Naive B cell (primary cell): ENCODE measurements around the gene SP5. TPM values are rescaled to one million over a fixed set of nuclear protein-coding genes. Genes with fewer than 3 reads are reported as not detected.

Experiments used
- ATAC-seq, 2 donors: fragments of 150-1000 bp; cut with Tn5 transposase; 2 replicates each; pipeline ENCODE4 v1.10.0; 2021; ENCODE audit warnings: low read depth in 2 of 2, mild to moderate bottlenecking in 2 of 2, moderate library complexity in 2 of 2
- DNase-seq: peaks from one replicate; pipeline ENCODE4 v3.0.0; 2022
- H3K27ac Mint-ChIP-seq, 6 donors: one replicate each; pipeline ENCODE4 v1.8.0; 2020 to 2022; ENCODE audit warnings: mild to moderate bottlenecking in 6 of 6, mixed read lengths in 6 of 6, moderate library complexity in 5 of 6, inconsistent platforms in 2 of 6
- H3K27me3 Mint-ChIP-seq, 3 donors: one replicate each; pipeline ENCODE4 v1.8.0; 2021 to 2022; ENCODE audit warnings: mixed read lengths in 3 of 3, mild to moderate bottlenecking in 1 of 3
- H3K36me3 Mint-ChIP-seq, 2 donors: one replicate each; pipeline ENCODE4 v1.8.0; 2020 to 2022; ENCODE audit warnings: mixed read lengths in 2 of 2, inconsistent platforms in 1 of 2, mild to moderate bottlenecking in 1 of 2
- H3K4me1 Mint-ChIP-seq, 3 donors: one replicate each; pipeline ENCODE4 v1.8.0; 2020 to 2022; ENCODE audit warnings: mixed read lengths in 3 of 3, inconsistent platforms in 1 of 3, mild to moderate bottlenecking in 1 of 3, moderate library complexity in 1 of 3
- H3K4me3 Mint-ChIP-seq, 8 donors: one replicate each; pipeline ENCODE4 v1.8.0; 2020 to 2022; ENCODE audit warnings: mild to moderate bottlenecking in 8 of 8, mixed read lengths in 8 of 8, moderate library complexity in 8 of 8, inconsistent platforms in 2 of 8
- H3K9me3 Mint-ChIP-seq, 7 donors: one replicate each; pipeline ENCODE4 v1.8.0; 2020 to 2022; ENCODE audit warnings: mixed read lengths in 7 of 7, mild to moderate bottlenecking in 5 of 7, inconsistent platforms in 2 of 7, moderate library complexity in 1 of 7
- polyA plus RNA-seq, 6 donors: library from polyadenylated mRNA; unstranded; fragments of 300-500 nt; fragmentation: Illumina TruSeq; gene quantifications; one replicate each; pipeline ENCODE4 v1.2.3, GENCODE V29; 2021; ENCODE audit warnings: low read depth in 6 of 6

Gene SP5
- polyA plus RNA-seq, 6 donors from 2014 or later = not detected

GRCh38 chr2:170694316-170694715 lies 20.8 kb upstream of the SP5 start:
- DNase-seq (no peak), ATAC-seq (no peak)
- peaks cover 21 to 24% (median 23%) of the 10 kb centered on the region in 3 donors for H3K27me3 Mint-ChIP-seq
- no peaks in the 10 kb centered on the region for H3K36me3 Mint-ChIP-seq
- H3K27ac Mint-ChIP-seq = no peak overlapping the region
- H3K4me3 Mint-ChIP-seq = no peak overlapping the region
- H3K4me1 Mint-ChIP-seq = no peaks in the 10 kb centered on the region
- H3K9me3 Mint-ChIP-seq = peaks cover 0 to 5% (median 0%) of the 10 kb centered on the region in 7 donors

- H3K27ac Mint-ChIP-seq = peak overlapping the region in 1 of 6 donors; percentile 10
- no peaks in the 10 kb centered on the region for H3K4me1 Mint-ChIP-seq
- peaks cover 27 to 31% (median 31%) of the 10 kb centered on the region in 3 donors for H3K27me3 Mint-ChIP-seq
- DNase-seq (no peak), ATAC-seq (no peak)
- H3K36me3 Mint-ChIP-seq = no peaks in the 10 kb centered on the region
- H3K4me3 Mint-ChIP-seq = no peak overlapping the region
- H3K9me3 Mint-ChIP-seq = peaks cover 0 to 5% (median 0%) of the 10 kb centered on the region in 7 donors
Observed at GRCh38 chr2:170695521-170696410, 19.4 kb upstream of the SP5 start.

GRCh38 chr2:170696948-170697347 lies 18.2 kb upstream of the SP5 start:
- ATAC-seq = no peak
- H3K27me3 Mint-ChIP-seq = peaks cover 27 to 36% (median 32%) of the 10 kb centered on the region in 3 donors
- no peak for DNase-seq
- H3K4me1 Mint-ChIP-seq = no peaks in the 10 kb centered on the region
- no peaks in the 10 kb centered on the region for H3K36me3 Mint-ChIP-seq
- no peak overlapping the region for H3K4me3 Mint-ChIP-seq
- H3K9me3 Mint-ChIP-seq = peaks cover 0 to 6% (median 5%) of the 10 kb centered on the region in 7 donors
- no peak overlapping the region for H3K27ac Mint-ChIP-seq

GRCh38 chr2:170701011-170701410 lies 14.1 kb upstream of the SP5 start:
- peaks cover 0 to 6% of the 10 kb centered on the region in 2 donors for H3K36me3 Mint-ChIP-seq

GRCh38 chr2:170703776-170704476 lies 11.2 kb upstream of the SP5 start:
- Mint-ChIP-seq H3K27ac (no peak overlapping the region), H3K4me1 (no peaks in the 10 kb centered on the region), H3K9me3 (peaks cover 5 to 22% (median 9%) of the 10 kb centered on the region in 7 donors), H3K27me3 (peaks cover 24 to 41% (median 35%) of the 10 kb centered on the region in 3 donors), H3K4me3 (no peak overlapping the region), H3K36me3 (peaks cover 0 to 10% of the 10 kb centered on the region in 2 donors)
- DNase-seq (no peak), ATAC-seq (no peak)

More at GRCh38 chr2:170701011-170701410, 14.1 kb upstream of the SP5 start:
- H3K9me3 Mint-ChIP-seq = peaks cover 5 to 19% (median 10%) of the 10 kb centered on the region in 7 donors
- H3K4me3 Mint-ChIP-seq = no peak overlapping the region
- H3K4me1 Mint-ChIP-seq = no peaks in the 10 kb centered on the region
- H3K27ac Mint-ChIP-seq = no peak overlapping the region
- ATAC-seq (no peak), DNase-seq (no peak)
- H3K27me3 Mint-ChIP-seq = peaks cover 26 to 38% (median 33%) of the 10 kb centered on the region in 3 donors

GRCh38 chr2:170707821-170708795 lies 7.0 kb upstream of the SP5 start:
- ATAC-seq (no peak), DNase-seq (no peak)
- peak overlapping the region in 1 of 8 donors; percentile 1 for H3K4me3 Mint-ChIP-seq
- H3K27ac Mint-ChIP-seq = no peak overlapping the region
- H3K36me3 Mint-ChIP-seq = peaks cover 0 to 15% of the 10 kb centered on the region in 2 donors
- peaks cover 4 to 23% (median 6%) of the 10 kb centered on the region in 7 donors for H3K9me3 Mint-ChIP-seq
- peaks cover 0 to 2% (median 0%) of the 10 kb centered on the region in 3 donors for H3K4me1 Mint-ChIP-seq
- H3K27me3 Mint-ChIP-seq = peaks cover 49 to 59% (median 52%) of the 10 kb centered on the region in 3 donors

- no peak for DNase-seq
- ATAC-seq = no peak
- H3K27ac Mint-ChIP-seq = no peak overlapping the region
- H3K36me3 Mint-ChIP-seq = peaks cover 0 to 14% of the 10 kb centered on the region in 2 donors
- H3K9me3 Mint-ChIP-seq = peaks cover 0 to 10% (median 3%) of the 10 kb centered on the region in 7 donors
- peaks cover 51 to 66% (median 61%) of the 10 kb centered on the region in 3 donors for H3K27me3 Mint-ChIP-seq
- H3K4me3 Mint-ChIP-seq = no peak overlapping the region
- peaks cover 8 to 11% (median 9%) of the 10 kb centered on the region in 3 donors for H3K4me1 Mint-ChIP-seq
Observed at GRCh38 chr2:170710609-170710979, 4.5 kb upstream of the SP5 start.

- Mint-ChIP-seq H3K4me3 (peak overlapping the region in 2 of 8 donors; percentile 44 to 72), H3K36me3 (peaks cover 0 to 14% of the 10 kb centered on the region in 2 donors), H3K4me1 (peaks cover 10 to 14% (median 11%) of the 10 kb centered on the region in 3 donors), H3K27me3 (peaks cover 51 to 65% (median 65%) of the 10 kb centered on the region in 3 donors), H3K9me3 (peaks cover 0 to 10% (median 3%) of the 10 kb centered on the region in 7 donors), H3K27ac (peak overlapping the region in 1 of 6 donors; percentile 56)
- DNase-seq (no peak), ATAC-seq (no peak)
Observed at GRCh38 chr2:170711196-170711773, 3.9 kb upstream of the SP5 start.

- H3K4me3 Mint-ChIP-seq = peak overlapping the region in 3 of 8 donors; percentile 9 to 44 (median 22)
- H3K27me3 Mint-ChIP-seq = peaks cover 51 to 67% (median 65%) of the 10 kb centered on the region in 3 donors
- peaks cover 0 to 10% (median 3%) of the 10 kb centered on the region in 7 donors for H3K9me3 Mint-ChIP-seq
- peaks cover 10 to 16% (median 11%) of the 10 kb centered on the region in 3 donors for H3K4me1 Mint-ChIP-seq
- H3K27ac Mint-ChIP-seq = peak overlapping the region in 1 of 6 donors; percentile 56
- peaks cover 0 to 14% of the 10 kb centered on the region in 2 donors for H3K36me3 Mint-ChIP-seq
- ATAC-seq (no peak), DNase-seq (no peak)
Observed at GRCh38 chr2:170711774-170712652, 3.1 kb upstream of the SP5 start.

- peak overlapping the region in 7 of 8 donors; percentile 5 to 68 (median 34) for H3K4me3 Mint-ChIP-seq
- DNase-seq (no peak), ATAC-seq (no peak)
- peaks cover 0 to 10% (median 3%) of the 10 kb centered on the region in 7 donors for H3K9me3 Mint-ChIP-seq
- H3K36me3 Mint-ChIP-seq = peaks cover 0 to 17% of the 10 kb centered on the region in 2 donors
- H3K27me3 Mint-ChIP-seq = peaks cover 57 to 74% (median 70%) of the 10 kb centered on the region in 3 donors
- H3K4me1 Mint-ChIP-seq = peaks cover 15 to 20% (median 18%) of the 10 kb centered on the region in 3 donors
- H3K27ac Mint-ChIP-seq = no peak overlapping the region
Observed at GRCh38 chr2:170712653-170713542, 2.2 kb upstream of the SP5 start.
